Neural crest cell (in vitro differentiated cells): ENCODE measurements around the gene NRG2. TPM values are rescaled to one million over a fixed set of nuclear protein-coding genes. Genes with fewer than 3 reads are reported as not detected.

Source experiments
- DNase-seq: peaks from one replicate; pipeline ENCODE4 v3.0.0; 2021; ENCODE audit warnings: low read depth, mixed read lengths, low spot score
- H3K27ac Mint-ChIP-seq: one replicate; pipeline ENCODE4 v1.8.0; 2021; ENCODE audit warnings: mild to moderate bottlenecking, mixed read lengths; ENCODE audit not compliant: unreplicated experiment
- H3K27me3 Mint-ChIP-seq: 2 replicates; pipeline ENCODE4 v1.8.0; 2021; ENCODE audit warnings: low read depth, mild to moderate bottlenecking, mixed read lengths
- H3K36me3 Mint-ChIP-seq: 2 replicates; pipeline ENCODE4 v1.8.0; 2021; ENCODE audit warnings: low read depth, mild to moderate bottlenecking, mixed read lengths
- H3K4me1 Mint-ChIP-seq: 2 replicates; pipeline ENCODE4 v1.8.0; 2021; ENCODE audit warnings: mixed read lengths
- H3K4me3 Mint-ChIP-seq: one replicate; pipeline ENCODE4 v1.8.0; 2021; ENCODE audit warnings: mild to moderate bottlenecking, mixed read lengths
- H3K9me3 Mint-ChIP-seq: 2 replicates; pipeline ENCODE4 v1.8.0; 2021; ENCODE audit warnings: mixed read lengths
- total RNA-seq: library from RNA; stranded (reverse); gene quantifications from 2 replicates; pipeline ENCODE4 v1.2.1, GENCODE V29; 2021
- TF ChIP-seq, protein P1 (sequence below): fragments of 200-600 bp; sonication (generic); conservative IDR thresholded peaks from 2 replicates; pipeline ENCODE4 v1.5.0; 2021; ENCODE audit warnings: antibody characterized with exemption, mild to moderate bottlenecking

Gene NRG2
- total RNA-seq, 1 donor from 2014 or later = 0.82 TPM

DNA sequence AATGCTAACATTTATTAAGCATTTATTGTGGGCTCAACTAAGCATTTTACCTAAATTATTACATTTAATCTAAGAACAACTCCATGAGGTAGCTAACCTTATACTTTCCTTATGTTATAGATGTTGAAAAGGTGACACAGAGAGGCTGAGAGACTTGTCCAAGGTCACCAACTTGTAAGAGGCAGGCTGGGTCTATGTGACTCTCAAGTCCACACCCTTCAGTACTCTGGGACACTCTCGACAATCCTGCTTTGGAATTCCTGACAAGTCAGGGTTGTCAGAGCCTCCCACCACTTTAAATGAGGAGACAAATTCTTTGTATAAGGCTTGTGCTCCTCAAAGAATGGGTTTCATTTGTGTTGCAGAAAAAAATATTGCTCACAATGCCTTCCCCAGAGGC is 67.2 kb downstream of the NRG2 start:
- TF ChIP-seq, protein P1, sequence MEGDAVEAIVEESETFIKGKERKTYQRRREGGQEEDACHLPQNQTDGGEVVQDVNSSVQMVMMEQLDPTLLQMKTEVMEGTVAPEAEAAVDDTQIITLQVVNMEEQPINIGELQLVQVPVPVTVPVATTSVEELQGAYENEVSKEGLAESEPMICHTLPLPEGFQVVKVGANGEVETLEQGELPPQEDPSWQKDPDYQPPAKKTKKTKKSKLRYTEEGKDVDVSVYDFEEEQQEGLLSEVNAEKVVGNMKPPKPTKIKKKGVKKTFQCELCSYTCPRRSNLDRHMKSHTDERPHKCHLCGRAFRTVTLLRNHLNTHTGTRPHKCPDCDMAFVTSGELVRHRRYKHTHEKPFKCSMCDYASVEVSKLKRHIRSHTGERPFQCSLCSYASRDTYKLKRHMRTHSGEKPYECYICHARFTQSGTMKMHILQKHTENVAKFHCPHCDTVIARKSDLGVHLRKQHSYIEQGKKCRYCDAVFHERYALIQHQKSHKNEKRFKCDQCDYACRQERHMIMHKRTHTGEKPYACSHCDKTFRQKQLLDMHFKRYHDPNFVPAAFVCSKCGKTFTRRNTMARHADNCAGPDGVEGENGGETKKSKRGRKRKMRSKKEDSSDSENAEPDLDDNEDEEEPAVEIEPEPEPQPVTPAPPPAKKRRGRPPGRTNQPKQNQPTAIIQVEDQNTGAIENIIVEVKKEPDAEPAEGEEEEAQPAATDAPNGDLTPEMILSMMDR = no peak
- Mint-ChIP-seq H3K4me3 (no peak overlapping the region), H3K9me3 (no peaks in the 10 kb centered on the region), H3K27ac (no peak overlapping the region), H3K36me3 (no peaks in the 10 kb centered on the region), H3K4me1 (no peaks in the 10 kb centered on the region), H3K27me3 (peaks cover 36% of the 10 kb centered on the region)
- no peak for DNase-seq

DNA sequence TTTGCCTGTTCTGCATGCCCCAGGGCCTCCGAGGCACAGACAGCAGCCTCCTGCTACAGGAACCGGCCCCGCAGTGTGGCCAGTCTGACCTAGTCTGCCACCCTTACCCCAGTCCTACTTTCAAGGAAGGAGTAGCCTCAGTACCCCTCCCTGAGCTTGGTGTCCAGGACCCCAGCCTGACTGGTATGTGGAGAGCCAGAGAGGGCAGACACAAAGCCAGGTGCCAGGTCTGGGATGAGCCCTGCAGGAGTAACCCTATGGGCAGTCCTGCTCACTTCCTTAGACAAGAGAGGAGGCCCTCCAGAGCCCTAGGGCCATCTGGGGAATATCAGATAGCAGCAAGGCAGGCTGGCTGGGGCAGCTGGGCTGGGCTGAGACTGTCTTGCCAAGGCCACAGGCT is 67.8 kb downstream of the NRG2 start:
- no peak for DNase-seq
- no peak overlapping the region for H3K27ac Mint-ChIP-seq
- no peaks in the 10 kb centered on the region for H3K36me3 Mint-ChIP-seq
- H3K9me3 Mint-ChIP-seq = no peaks in the 10 kb centered on the region
- H3K4me1 Mint-ChIP-seq = no peaks in the 10 kb centered on the region
- TF ChIP-seq, protein P1 = no peak
- no peak overlapping the region for H3K4me3 Mint-ChIP-seq
- H3K27me3 Mint-ChIP-seq = peaks cover 32% of the 10 kb centered on the region

DNA sequence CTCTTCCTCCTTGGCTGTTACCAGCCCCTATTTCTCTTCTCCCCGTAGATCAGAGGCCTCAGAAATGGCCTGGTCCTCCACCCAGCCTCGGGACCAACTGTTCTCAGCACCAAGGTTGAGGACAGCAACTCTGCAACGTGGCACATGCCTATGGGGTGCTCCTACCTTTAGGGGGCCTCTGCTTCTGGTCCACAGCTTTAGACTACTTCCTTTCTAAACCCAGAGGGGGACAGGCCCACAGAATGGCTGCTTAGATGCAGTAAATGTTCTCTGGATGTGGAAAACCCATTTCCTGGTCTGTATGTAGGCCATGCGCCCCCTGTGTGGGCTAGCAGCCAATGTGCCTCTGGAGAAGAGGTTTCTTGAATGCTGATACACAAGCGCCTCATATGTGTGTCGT is 68.4 kb downstream of the NRG2 start:
- DNase-seq = no peak
- Mint-ChIP-seq H3K36me3 (no peaks in the 10 kb centered on the region), H3K4me3 (no peak overlapping the region), H3K9me3 (no peaks in the 10 kb centered on the region), H3K27ac (no peak overlapping the region), H3K4me1 (no peaks in the 10 kb centered on the region), H3K27me3 (peaks cover 34% of the 10 kb centered on the region)
- TF ChIP-seq, protein P1 = no peak

DNA sequence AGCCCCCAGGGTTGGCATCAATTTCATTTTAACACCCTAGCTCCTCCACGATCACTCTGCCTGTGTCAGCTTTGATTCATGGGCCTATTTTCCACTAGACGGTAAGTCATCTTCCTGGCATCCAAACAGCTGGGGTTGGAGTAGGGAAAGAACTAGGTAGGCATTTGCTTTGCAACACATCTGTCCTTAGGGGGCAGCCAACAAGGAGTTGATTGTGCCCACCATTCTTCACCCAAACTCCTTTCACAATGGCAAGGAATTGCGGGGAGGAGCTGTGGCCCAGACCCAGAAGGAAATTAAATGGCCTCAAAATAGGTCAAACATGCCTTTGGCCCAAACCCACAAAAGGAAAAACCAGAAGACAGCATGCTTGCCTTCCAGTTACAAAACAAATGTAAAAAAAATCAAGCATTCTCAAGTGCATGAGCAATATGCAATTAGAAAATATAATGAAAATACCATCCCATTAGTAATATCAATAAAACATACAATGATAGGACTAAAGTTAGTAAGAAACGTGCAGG is 71.8 kb downstream of the NRG2 start:
- H3K27ac Mint-ChIP-seq = no peak overlapping the region
- no peaks in the 10 kb centered on the region for H3K4me1 Mint-ChIP-seq
- peaks cover 22% of the 10 kb centered on the region for H3K27me3 Mint-ChIP-seq
- DNase-seq = no peak
- H3K9me3 Mint-ChIP-seq = no peaks in the 10 kb centered on the region
- H3K4me3 Mint-ChIP-seq = no peak overlapping the region
- H3K36me3 Mint-ChIP-seq = no peaks in the 10 kb centered on the region
- TF ChIP-seq, protein P1 = no peak

DNA sequence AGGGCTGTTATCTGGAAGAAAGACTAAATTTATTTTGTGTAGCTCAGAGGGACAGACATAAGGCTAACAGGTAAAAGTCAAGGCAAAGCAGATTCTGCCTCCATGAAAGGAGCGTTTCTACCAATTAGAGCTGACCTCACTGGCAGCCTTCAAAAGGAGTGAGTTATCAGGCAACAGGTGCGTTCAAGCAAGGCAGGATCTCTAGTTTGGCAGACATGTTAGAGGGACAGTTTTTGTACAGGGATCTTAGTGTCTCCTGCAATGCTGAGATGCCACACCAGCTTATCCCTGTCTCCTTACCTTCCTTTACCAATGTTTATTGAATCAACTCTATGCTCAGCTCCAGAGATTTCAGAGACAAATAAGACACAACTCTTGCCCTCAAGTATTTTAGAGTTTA is 73.8 kb downstream of the NRG2 start:
- DNase-seq = no peak
- H3K4me1 Mint-ChIP-seq = no peaks in the 10 kb centered on the region
- H3K27me3 Mint-ChIP-seq = peaks cover 18% of the 10 kb centered on the region
- no peaks in the 10 kb centered on the region for H3K36me3 Mint-ChIP-seq
- H3K4me3 Mint-ChIP-seq = no peak overlapping the region
- no peak overlapping the region for H3K27ac Mint-ChIP-seq
- H3K9me3 Mint-ChIP-seq = no peaks in the 10 kb centered on the region
- TF ChIP-seq, protein P1 = no peak
